WERI-Rb-1 (cell line): Measurements from ENCODE around the gene TP53I13.
"Not testable (repeated sequence)": the region's sequence is repeated elsewhere in the genome, so short reads cannot be mapped to it uniquely, and the experiment has no call there.

Experiments used
- DNase-seq: peaks from one replicate; pipeline ENCODE4 v3.0.0-alpha.2; 2020
- H3K27ac ChIP-seq: fragments of 250-450 bp; sonication (Bioruptor Pico); 2 replicates; pipeline ENCODE4 v1.5.1; 2020; ENCODE audit warnings: mild to moderate bottlenecking, moderate library complexity
- H3K27me3 ChIP-seq: fragments of 250-450 bp; sonication (Bioruptor Pico); 2 replicates; pipeline ENCODE4 v1.5.1; 2021; ENCODE audit warnings: mild to moderate bottlenecking, low read depth, moderate library complexity; ENCODE audit not compliant: insufficient read depth, severe bottlenecking
- H3K36me3 ChIP-seq: fragments of 250-450 bp; sonication (Bioruptor Pico); 2 replicates; pipeline ENCODE4 v1.5.1; 2020; ENCODE audit warnings: mild to moderate bottlenecking, moderate library complexity
- H3K4me3 ChIP-seq: 2 replicates; pipeline ENCODE4 v1.5.1; 2011; ENCODE audit warnings: low read depth, mild to moderate bottlenecking, control low read depth, low read length
- H3K9me3 ChIP-seq: fragments of 250-450 bp; sonication (Bioruptor Pico); 2 replicates; pipeline ENCODE4 v1.5.1; 2021; ENCODE audit warnings: mild to moderate bottlenecking, moderate library complexity; ENCODE audit not compliant: severe bottlenecking
- CTCF ChIP-seq: IDR thresholded peaks from 2 replicates; pipeline ENCODE4 v1.5.1; 2011; ENCODE audit warnings: low read depth, mild to moderate bottlenecking, control low read depth, inconsistent platforms, low read length

The TP53I13 gene

GRCh38 chr17:29557739-29558116 lies 10.8 kb upstream of the TP53I13 start:
- no peak overlapping the region for H3K27ac ChIP-seq
- no peak overlapping the region for H3K4me3 ChIP-seq
- no peak for DNase-seq
- no peak for TF ChIP-seq CTCF
- H3K27me3 ChIP-seq = no peaks in the 10 kb centered on the region
- H3K9me3 ChIP-seq = no peaks in the 10 kb centered on the region
- peaks cover 3% of the 10 kb centered on the region; the same call in 1 of the 2 replicates for H3K36me3 ChIP-seq

- not testable (repeated sequence) for H3K36me3 ChIP-seq, H3K27me3 ChIP-seq, H3K4me3 ChIP-seq, DNase-seq, H3K27ac ChIP-seq, H3K9me3 ChIP-seq
These were observed 10.4 kb upstream of the TP53I13 start for GRCh38 chr17:29558139-29558538.

GRCh38 chr17:29559640-29560039 lies 8.9 kb upstream of the TP53I13 start:
- no peaks in the 10 kb centered on the region for H3K9me3 ChIP-seq
- no peak for DNase-seq
- H3K27me3 ChIP-seq = no peaks in the 10 kb centered on the region
- peak overlapping the region; percentile 31 for H3K4me3 ChIP-seq
- TF ChIP-seq CTCF = no peak
- peak overlapping the region; percentile 60 for H3K27ac ChIP-seq
- peaks cover 3% of the 10 kb centered on the region; the same call in 1 of the 2 replicates for H3K36me3 ChIP-seq

GRCh38 chr17:29560316-29560715 lies 8.2 kb upstream of the TP53I13 start:
- H3K4me3 ChIP-seq = peak overlapping the region; percentile 31
- H3K27me3 ChIP-seq = no peaks in the 10 kb centered on the region
- H3K36me3 ChIP-seq = peaks cover 3% of the 10 kb centered on the region; the same call in 1 of the 2 replicates
- peak overlapping the region; percentile 60 for H3K27ac ChIP-seq
- peak; percentile 81 for DNase-seq
- no peak for TF ChIP-seq CTCF
- no peaks in the 10 kb centered on the region for H3K9me3 ChIP-seq

GRCh38 chr17:29561554-29562517 lies 6.7 kb upstream of the TP53I13 start:
- Histone ChIP-seq H3K4me3 (no peak overlapping the region), H3K27ac (peak overlapping the region; percentile 60; the same call in 1 of the 2 replicates), H3K36me3 (peaks cover 3% of the 10 kb centered on the region; the same call in 1 of the 2 replicates), H3K9me3 (no peaks in the 10 kb centered on the region), H3K27me3 (no peaks in the 10 kb centered on the region)
- TF ChIP-seq CTCF = no peak
- no peak for DNase-seq

- Histone ChIP-seq H3K4me3 (no peak overlapping the region), H3K27me3 (no peaks in the 10 kb centered on the region), H3K27ac (no peak overlapping the region), H3K36me3 (peaks cover 3% of the 10 kb centered on the region; the same call in 1 of the 2 replicates), H3K9me3 (no peaks in the 10 kb centered on the region)
- TF ChIP-seq CTCF = no peak
- DNase-seq = no peak
These were observed 5.9 kb upstream of the TP53I13 start for GRCh38 chr17:29562615-29563014.
